HT-29 (cell line): ENCODE results near the gene OSBPL6. TPM values are rescaled to one million over a fixed set of nuclear protein-coding genes. Genes with fewer than 3 reads are reported as not detected.
"Not testable (repeated sequence)": the region's sequence is repeated elsewhere in the genome, so short reads cannot be mapped to it uniquely, and the experiment has no call there.

Source experiments
- DNase-seq: peaks from one replicate; pipeline ENCODE4 v3.0.0-alpha.2; 2015; ENCODE audit warnings: low spot score
- total RNA-seq: library from RNA; depleted of rRNA; stranded (reverse); fragments of >200 nt; shearing (Covaris generic); gene quantifications from 2 replicates; pipeline ENCODE4 v1.2.3, GENCODE V29; 2014

OSBPL6 gene
- total RNA-seq, 1 experiment from 2014 or later = not detected

GRCh38 chr2:178301649-178302238 is 107.4 kb downstream of the OSBPL6 start:
- DNase-seq = no peak

- DNase-seq = no peak
Observed at GRCh38 chr2:178304333-178304732, 110.0 kb downstream of the OSBPL6 start.

- DNase-seq = peak; percentile 53
Observed at GRCh38 chr2:178306352-178307073, 112.2 kb downstream of the OSBPL6 start.

GRCh38 chr2:178307650-178308049 is 113.3 kb downstream of the OSBPL6 start:
- DNase-seq = no peak

GRCh38 chr2:178309541-178309940 is 115.2 kb downstream of the OSBPL6 start:
- DNase-seq = no peak

- no peak for DNase-seq
Observed at GRCh38 chr2:178315078-178315477, 120.8 kb downstream of the OSBPL6 start.

- DNase-seq = no peak
Observed at GRCh38 chr2:178315488-178315948, 121.2 kb downstream of the OSBPL6 start.

- DNase-seq = no peak
Observed at GRCh38 chr2:178317811-178318210, 123.5 kb downstream of the OSBPL6 start.

GRCh38 chr2:178320011-178320585 is 125.8 kb downstream of the OSBPL6 start:
- no peak for DNase-seq

- DNase-seq = no peak
Observed at GRCh38 chr2:178322068-178322467, 127.8 kb downstream of the OSBPL6 start.

- DNase-seq = not testable (repeated sequence)
Observed at GRCh38 chr2:178323331-178323730, 129.0 kb downstream of the OSBPL6 start.

- DNase-seq = no peak
Observed at GRCh38 chr2:178324077-178324476, 129.8 kb downstream of the OSBPL6 start.

GRCh38 chr2:178325268-178325667 is 131.0 kb downstream of the OSBPL6 start:
- DNase-seq = no peak

GRCh38 chr2:178327516-178327915 is 133.2 kb downstream of the OSBPL6 start:
- DNase-seq = no peak

GRCh38 chr2:178328037-178328436 is 133.7 kb downstream of the OSBPL6 start:
- no peak for DNase-seq

GRCh38 chr2:178330175-178331017 is 136.1 kb downstream of the OSBPL6 start:
- no peak for DNase-seq

- DNase-seq = no peak
Observed at GRCh38 chr2:178331474-178332432, 137.4 kb downstream of the OSBPL6 start.

GRCh38 chr2:178333851-178334250 is 139.5 kb downstream of the OSBPL6 start:
- no peak for DNase-seq

- no peak for DNase-seq
Observed at GRCh38 chr2:178335230-178335629, 140.9 kb downstream of the OSBPL6 start.

GRCh38 chr2:178344121-178344520 is 149.8 kb downstream of the OSBPL6 start:
- DNase-seq = no peak

- DNase-seq = no peak
Observed at GRCh38 chr2:178345951-178346350, 151.6 kb downstream of the OSBPL6 start.
